K562 (cell line): Measurements from ENCODE around the gene TMOD2. TPM values are rescaled to one million over a fixed set of nuclear protein-coding genes. Genes with fewer than 3 reads are reported as not detected.

Source experiments
- ATAC-seq: fragments of 200-7000 bp; cut with Tn5 transposase; 3 replicates; pipeline ENCODE4 v1.9.1; 2020; ENCODE audit warnings: moderate library complexity
- BruUV-seq: library from RNA; stranded (reverse); fragments of 400-500 nt; replicated peaks from 2 replicates; lab custom pipeline; 2021; lab: Mats Ljungman, UMichigan
- CTCF ChIA-PET: fragments of 300-600 bp; formaldehyde crosslinking; extraction: SDS; loops from one replicate; lab custom pipeline; 2021; ENCODE audit warnings: low intra/inter-chr PET ratio; lab: Yijun Ruan, JAX
- POLR2A ChIA-PET: fragments of 300-600, 350-650 bp; sonication (Branson Sonifier 250); formaldehyde crosslinking; extraction: SDS; loops from one replicate; lab custom pipeline; 2021; ENCODE audit warnings: antibody characterized with exemption, inconsistent platforms; lab: Yijun Ruan, JAX
- DNase-seq, 4 experiments: peaks; one replicate each; pipeline versions ENCODE4 v3.0.0 to v3.0.0-alpha.2; 2011 to 2018; ENCODE audit warnings: low spot score in 3 of 4, mixed read lengths in 3 of 4; ENCODE audit errors: extremely low read depth in 1 of 4
- FAIRE-seq: peaks from 2 replicates; lab custom pipeline; 2011; peaks lifted over from hg19 to GRCh38; lab: Jason Lieb, UNC
- H2AFZ ChIP-seq: 2 replicates; pipeline ENCODE4 v1.6.0; 2011; ENCODE audit warnings: low read depth, low read length, control low read depth, inconsistent platforms
- H3K27ac ChIP-seq: fragments of 200-600 bp; 3 replicates; pipeline ENCODE4 v1.8.0; 2011; ENCODE audit warnings: low read depth, mild to moderate bottlenecking, control low read depth, inconsistent platforms, low read length, moderate library complexity, mixed read lengths; ENCODE audit errors: extremely low read depth
- H3K27me3 ChIP-seq, 2 experiments: fragments of 300-600 bp in 1 of 2; 2 replicates in 1 of 2; 3 replicates in 1 of 2; pipeline versions ENCODE4 v1.6.0 to v1.8.0; 2011; ENCODE audit warnings: inconsistent platforms in 2 of 2, low read length in 2 of 2, mild to moderate bottlenecking in 1 of 2, mixed read lengths in 1 of 2, moderate library complexity in 1 of 2; ENCODE audit not compliant: control insufficient read depth in 2 of 2, insufficient read depth in 2 of 2
- H3K36me3 ChIP-seq: fragments of 300-600 bp; 3 replicates; pipeline ENCODE4 v1.8.0; 2011; ENCODE audit warnings: mild to moderate bottlenecking, low read length, inconsistent platforms; ENCODE audit not compliant: control insufficient read depth, insufficient read depth
- H3K4me1 ChIP-seq, 2 experiments: fragments of 200-600 bp in 1 of 2; replicated peaks in 1 of 2; 2 replicates in 1 of 2; 3 replicates in 1 of 2; pipeline versions ENCODE4 v1.5.1 to v1.8.0; 2011; ENCODE audit warnings: inconsistent platforms in 2 of 2, low read length in 2 of 2, mild to moderate bottlenecking in 1 of 2, mixed read lengths in 1 of 2, moderate library complexity in 1 of 2; ENCODE audit not compliant: control insufficient read depth in 2 of 2, insufficient read depth in 2 of 2
- H3K4me2 ChIP-seq: 2 replicates; pipeline ENCODE4 v1.6.1; 2011; ENCODE audit warnings: low read length, control low read depth, inconsistent platforms, mixed read lengths; ENCODE audit not compliant: insufficient read depth
- H3K4me3 ChIP-seq: fragments of 200-600 bp; sonication (generic), shearing (Covaris generic); 2 replicates; pipeline ENCODE4 v1.5.1; 2016; ENCODE audit warnings: control low read depth, inconsistent platforms
- H3K79me2 ChIP-seq: fragments of 200-600 bp; 3 replicates; pipeline ENCODE4 v1.8.0; 2011; ENCODE audit warnings: low read length, inconsistent platforms; ENCODE audit not compliant: control insufficient read depth, insufficient read depth
- H3K9ac ChIP-seq, 2 experiments: 2 replicates each; pipeline versions ENCODE4 v1.6.0 to v1.6.1; 2011; ENCODE audit warnings: low read depth in 2 of 2, low read length in 2 of 2, control low read depth in 1 of 2, inconsistent platforms in 1 of 2, mild to moderate bottlenecking in 1 of 2, mixed read lengths in 1 of 2; ENCODE audit not compliant: insufficient read depth in 1 of 2
- H3K9me1 ChIP-seq: one replicate; pipeline ENCODE4 v1.6.0; 2011; ENCODE audit warnings: inconsistent platforms, mild to moderate bottlenecking, low read length, moderate library complexity; ENCODE audit not compliant: control insufficient read depth, insufficient read depth
- H3K9me3 ChIP-seq: replicated peaks from 2 replicates; pipeline ENCODE4 v1.5.1; 2011; ENCODE audit warnings: low read depth, low read length, inconsistent platforms; ENCODE audit not compliant: control insufficient read depth, insufficient read depth
- H4K20me1 ChIP-seq: replicated peaks from 2 replicates; pipeline ENCODE4 v1.6.1; 2011; ENCODE audit warnings: low read length, inconsistent platforms, mixed read lengths; ENCODE audit not compliant: control insufficient read depth, insufficient read depth
- CSDE1 ChIP-seq, 2 experiments: fragments of 450-650 bp; IDR thresholded peaks; 2 replicates each; pipeline ENCODE4 v1.6.1; 2016; ENCODE audit warnings: mild to moderate bottlenecking in 1 of 2
- ETV6 ChIP-seq, 3 experiments: fragments of 150-350 bp in 1 of 3; sonication (generic) in 1 of 3; formaldehyde crosslinking in 1 of 3; IDR thresholded peaks; 2 replicates each; pipeline versions ENCODE4 v1.6.1 to v1.8.0; 2014 to 2022; ENCODE audit warnings: borderline replicate concordance in 2 of 3, low read depth in 2 of 3, antibody characterized with exemption in 1 of 3, low read length in 1 of 3, mild to moderate bottlenecking in 1 of 3, missing genetic modification reagents in 1 of 3
- GABPB1 ChIP-seq: sonication (generic); formaldehyde crosslinking; IDR thresholded peaks from 2 replicates; pipeline ENCODE4 v1.8.0; 2022; ENCODE audit warnings: mild to moderate bottlenecking, missing genetic modification reagents
- HCFC1 ChIP-seq: IDR thresholded peaks from 2 replicates; pipeline ENCODE4 v1.6.1; 2012; ENCODE audit warnings: low read depth, low read length, improper control_type of control experiment
- MCM7 ChIP-seq, 2 experiments: fragments of 450-650 bp; IDR thresholded peaks; 2 replicates each; pipeline ENCODE4 v1.6.1; 2016 to 2018
- MED1 ChIP-seq: sonication (generic); formaldehyde crosslinking; IDR thresholded peaks from 2 replicates; pipeline ENCODE4 v1.8.1; 2023; ENCODE audit warnings: missing genetic modification reagents, borderline replicate concordance
- POLR2AphosphoS5 ChIP-seq: IDR thresholded peaks from 2 replicates; pipeline ENCODE4 v1.6.1; 2011; ENCODE audit warnings: mild to moderate bottlenecking, low read depth, low read length, moderate library complexity; ENCODE audit not compliant: control insufficient read depth, insufficient read depth
- RNF2 ChIP-seq: sonication (generic); IDR thresholded peaks from 2 replicates; pipeline ENCODE4 v1.6.1; 2016
- SMAD2 ChIP-seq: fragments of 150-350 bp; IDR thresholded peaks from 2 replicates; pipeline ENCODE4 v1.6.1; 2014; ENCODE audit warnings: low read depth, mild to moderate bottlenecking, low read length
- SMC3 ChIP-seq: conservative IDR thresholded peaks from 2 replicates; pipeline ENCODE4 v1.6.1; 2011; ENCODE audit warnings: low read depth, low read length, improper control_type of control experiment; ENCODE audit not compliant: insufficient read depth
- SNAPC5 ChIP-seq: fragments of 250-450 bp; sonication (Bioruptor Pico); IDR thresholded peaks from 2 replicates; pipeline ENCODE4 v1.8.0; 2021; ENCODE audit warnings: moderate library complexity, mild to moderate bottlenecking, inconsistent platforms
- SREBF1 ChIP-seq: fragments of 150-350 bp; IDR thresholded peaks from 2 replicates; pipeline ENCODE4 v1.6.1; 2014; ENCODE audit warnings: antibody characterized with exemption, low read depth, low read length, borderline replicate concordance
- ZBTB43 ChIP-seq: sonication (generic); formaldehyde crosslinking; IDR thresholded peaks from 2 replicates; pipeline ENCODE4 v1.8.0; 2023; ENCODE audit warnings: mild to moderate bottlenecking, missing genetic modification reagents
- ZNF253 ChIP-seq: fragments of 250-450 bp; sonication (Bioruptor Pico); conservative IDR thresholded peaks from 2 replicates; pipeline ENCODE4 v1.6.1; 2021; ENCODE audit warnings: mild to moderate bottlenecking
- ZNF347 ChIP-seq: fragments of 450-650 bp; formaldehyde crosslinking; IDR thresholded peaks from 2 replicates; pipeline ENCODE4 v1.4.0; 2020; ENCODE audit warnings: low read depth, mild to moderate bottlenecking, moderate library complexity
- ZNF408 ChIP-seq: fragments of 250-450 bp; sonication (Bioruptor Pico); IDR thresholded peaks from 2 replicates; pipeline ENCODE4 v1.4.0; 2020; ENCODE audit warnings: low read depth, mild to moderate bottlenecking, moderate library complexity
- WGBS: fragments of 100-300 bp; shearing (Covaris generic); methylation state at CpG from one replicate; pipeline ENCODE4 v1.1.6; 2016; ENCODE audit warnings: low coverage, mixed read lengths; ENCODE audit not compliant: insufficient coverage; ENCODE audit errors: missing lambda C conversion rate; 5-methylcytosine and 5-hydroxymethylcytosine counted together
- in situ Hi-C: fragments of 300-500 bp; cut with MboI; formaldehyde crosslinking; loops from 4 replicates; pipeline ENCODE4 v1.15.0; 2018; ENCODE audit warnings: inconsistent platforms, mixed read lengths
- intact Hi-C: fragments of 100-400 bp; cut with micrococcal nuclease; formaldehyde crosslinking; loops from 2 replicates; pipeline ENCODE4 v1.14.2; 2022
- polyA plus RNA-seq, 8 experiments: library from polyadenylated mRNA; depleted of rRNA in 4 of 8; stranded (reverse) in 5 of 8; unstranded in 3 of 8; fragments of >200 nt; fragmentation: Nextera tagmentation in 2 of 8; fragmentation: Illumina TruSeq in 1 of 8; extraction: Ambion mirVana in 2 of 8; extraction: Trizol in 1 of 8; gene quantifications; 2 replicates each; pipeline versions ENCODE4 v1.2.1 to v1.2.3, GENCODE V29; 2011 to 2014; ENCODE audit warnings: inconsistent platforms in 1 of 8, missing spikeins in 1 of 8
- total RNA-seq, 7 experiments: library from RNA; depleted of rRNA in 6 of 7; stranded (reverse); fragments of >200 nt in 6 of 7; fragmentation: Illumina TruSeq in 2 of 7; extraction: Trizol in 2 of 7; gene quantifications; 2 replicates each; pipeline versions ENCODE4 v1.2.1 to v1.2.3, GENCODE V29; 2011 to 2021; ENCODE audit warnings: low replicate concordance in 1 of 7

TMOD2 gene
- total and polyA plus RNA-seq, 9 of the 15 experiments (the other 6 are each of a cell fraction or from before 2014, with no cell fraction given), result 0.49 to 3.8 (median 3.0) TPM

DNA sequence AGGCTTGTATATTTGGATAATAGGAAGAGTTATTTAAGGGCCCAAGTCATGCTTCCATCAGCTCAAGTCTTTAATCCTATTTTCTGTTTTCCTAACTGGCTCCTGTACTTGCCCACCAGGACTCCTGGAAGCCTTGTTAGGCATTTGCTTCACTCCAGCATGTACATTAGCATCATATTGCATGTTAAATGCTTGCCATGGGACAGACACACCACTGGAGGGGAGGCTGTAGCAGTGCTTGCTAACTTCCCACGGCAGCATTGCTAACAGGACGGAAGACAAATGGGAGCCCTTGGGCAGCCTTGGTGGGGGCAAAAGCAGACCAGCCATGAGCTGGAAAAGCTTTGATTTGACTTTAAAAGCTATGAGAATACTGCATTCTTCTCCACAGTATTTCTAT lies 6.1 kb downstream of the TMOD2 start:
- Histone ChIP-seq H4K20me1 (no peaks in the 10 kb centered on the region), H2AFZ (no peak overlapping the region), H3K4me2 (no peak overlapping the region), H3K79me2 (no peaks in the 10 kb centered on the region), H3K36me3 (no peaks in the 10 kb centered on the region; the same call in 1 of the 3 replicates), H3K27me3 (no peaks in the 10 kb centered on the region), H3K9ac (no peak overlapping the region), H3K27ac (no peak overlapping the region), H3K4me3 (no peak overlapping the region), H3K9me3 (no peaks in the 10 kb centered on the region), H3K4me1 (peaks cover 4 to 18% of the 10 kb centered on the region in 2 experiments; a peak in 4 of 5 replicates), H3K9me1 (no peaks in the 10 kb centered on the region)
- intact Hi-C loops, result no loop called here
- TF ChIP-seq RNF2, result no peak
- no peak for TF ChIP-seq ZNF408
- no peak for TF ChIP-seq ETV6 (IDR thresholded peaks at IDR 0.05; ENCODE audit: borderline replicate concordance in 1 of 2, low read depth in 2 of 2, low read length in 1 of 2)
- TF ChIP-seq ETV6 (CRISPR knock-in tag; IDR thresholded peaks at IDR 0.05; ENCODE audit: borderline replicate concordance), result no peak
- TF ChIP-seq ZBTB43, result no peak
- no peak for TF ChIP-seq SNAPC5 (CRISPR knock-in tag)
- TF ChIP-seq HCFC1, result no peak
- no peak for TF ChIP-seq ZNF347 (CRISPR knock-in tag)
- TF ChIP-seq GABPB1, result no peak
- no peak for TF ChIP-seq MED1
- TF ChIP-seq SREBF1, result no peak
- no peak for TF ChIP-seq CSDE1 (IDR thresholded peaks at IDR 0.05)
- TF ChIP-seq SMAD2, result no peak
- no peak for TF ChIP-seq MCM7 (IDR thresholded peaks at IDR 0.05)
- TF ChIP-seq POLR2AphosphoS5, result no peak
- no peak for TF ChIP-seq ZNF253 (CRISPR knock-in tag)
- TF ChIP-seq SMC3, result no peak
- in situ Hi-C loops, result no loop called here
- no TSS peak for BruUV-seq
- FAIRE-seq (no peak), ATAC-seq (no peak), DNase-seq (no peak)
- POLR2A ChIA-PET, result interaction anchor here (0.7 to 1.4 kb wide), 7 partner anchors 8 to 168 kb away, joined by 3 to 4 read pairs (median 3); no protein-coding TSS in a partner anchor
- 84% methylated on average over 2 of the region's 2 CpGs for WGBS
- CTCF ChIA-PET, result no interaction called here
